ENCODE data around the gene SLC25A4.

DNA sequence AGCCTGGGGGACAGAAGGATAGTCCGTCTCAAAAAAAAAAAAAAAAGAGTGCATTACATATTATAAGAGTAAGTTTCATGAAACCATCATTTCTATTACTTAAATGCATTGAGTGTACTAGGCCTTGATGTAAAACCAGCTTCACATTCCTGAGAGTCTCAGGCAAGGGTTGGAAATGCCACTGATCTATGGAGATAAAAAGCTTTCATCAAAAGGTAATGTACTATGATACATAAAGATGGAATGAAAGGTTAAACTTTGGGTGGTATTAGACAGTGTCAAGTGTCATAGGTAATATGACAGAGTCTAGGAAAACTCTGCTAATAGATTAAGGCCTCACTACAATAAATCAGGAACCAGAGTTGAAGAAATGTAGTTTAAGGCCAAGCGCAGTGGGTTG, 53.4 kb downstream of the SLC25A4 start:
- TF ChIP-seq CTCF (IDR thresholded peaks at IDR 0.05) = no peak
- TF ChIP-seq POLR2A (IDR thresholded peaks at IDR 0.05) = no peak

All from Peyer's patch (tissue), 4 donors.